ENCODE results near the gene R3HCC1L. TPM values are rescaled to one million over a fixed set of nuclear protein-coding genes. Genes with fewer than 3 reads are reported as not detected.

The R3HCC1L gene
- total and polyA plus RNA-seq, 2 donors (not counting 1 experiment from before 2014, with no cell fraction given), result 11.6 to 25.1 TPM

DNA sequence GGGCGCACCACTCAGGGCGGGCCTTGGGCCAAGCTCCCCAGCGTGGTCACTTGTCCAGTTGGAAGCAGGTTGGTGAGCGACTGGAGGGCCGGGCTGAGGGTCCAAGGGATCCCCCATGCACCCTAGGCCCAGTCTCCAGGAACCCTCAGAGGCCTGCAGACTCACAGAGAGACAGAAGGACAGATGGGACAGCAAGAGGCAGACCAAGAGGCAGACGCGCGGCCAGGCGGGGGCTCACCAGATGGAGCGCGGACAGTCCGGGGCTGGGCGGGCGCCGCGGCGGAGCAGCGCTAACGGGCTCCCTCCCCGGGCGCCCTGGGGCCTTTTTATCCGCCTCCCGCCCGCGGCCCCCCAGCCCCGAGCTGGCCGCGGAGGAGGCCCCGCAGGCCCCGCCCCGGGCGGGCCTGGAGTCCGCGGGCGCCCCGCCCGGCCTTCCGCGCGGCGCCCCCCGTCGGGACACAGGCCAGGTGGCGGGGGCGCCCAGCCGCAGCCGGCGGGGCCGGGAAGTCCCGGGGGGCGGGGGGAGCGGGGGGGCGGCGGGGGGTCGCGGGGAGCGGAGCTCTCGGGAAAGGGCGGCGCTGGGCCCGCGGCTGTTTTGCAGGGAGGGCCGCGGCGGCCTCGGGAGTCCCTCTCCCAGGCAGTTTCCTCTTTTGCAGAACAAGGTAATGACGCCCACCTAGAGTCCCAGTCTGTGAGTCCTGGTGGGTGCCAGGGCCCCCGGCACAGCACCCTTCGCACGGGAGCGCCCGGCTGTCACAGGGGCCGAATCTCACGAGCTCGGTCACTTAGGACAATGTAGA lies 133.6 kb downstream of the R3HCC1L start, which contains the start of gene LOXL4:
Gene LOXL4, minus strand, starts transcription at position 301 of the 800 bp plus-strand sequence. CDS start 5,175 bp downstream, outside the sequence.
- ChIA-PET CTCF (interaction anchor here (1.4 kb wide), 1 partner anchor 99 kb away, joined by 4 read pairs; no protein-coding TSS in a partner anchor), POLR2A (no interaction called here)
- Mint-ChIP-seq H3K9me3 (ENCODE audit: insufficient read depth) (no peaks in the 10 kb centered on the region), H3K4me1 (peaks cover 8% of the 10 kb centered on the region), H3K27me3 (peaks cover 40% of the 10 kb centered on the region), H3K27ac (no peak within 1 kb of the TSS), H3K4me3 (peak within 1 kb of the TSS; percentile 84)
- WGBS (ENCODE audit: insufficient coverage), result 7% methylated on average over 61 of the region's 75 CpGs
- DNase-seq (peak; percentile 54), ATAC-seq (ENCODE audit: low read depth) (peak; percentile 69)
- H3K27me3 ChIP-seq (replicated peaks in 1 of 4; ENCODE audit: control extremely low read depth in 1 of 4, control insufficient read depth in 3 of 4, insufficient read depth in 4 of 4, low read length in 3 of 4), result peaks cover 0 to 18% (median 6%) of the 10 kb centered on the region in 4 experiments
- no peaks in the 10 kb centered on the region for H3K79me2 ChIP-seq (ENCODE audit: control insufficient read depth, insufficient read depth, low read length)
- intact Hi-C loops (cut with micrococcal nuclease), result no loop called here
- H3K9me3 ChIP-seq (ENCODE audit: control extremely low read depth in 1 of 3, control insufficient read depth in 2 of 3, insufficient read depth in 1 of 3, low read length in 2 of 3), result no peaks in the 10 kb centered on the region
- no peaks in the 10 kb centered on the region for H3K36me3 ChIP-seq (replicated peaks in 1 of 2; ENCODE audit: control extremely low read depth in 1 of 2, control insufficient read depth in 1 of 2, extremely low read depth in 1 of 2, insufficient read depth in 2 of 2, low read length in 1 of 2)
- no peak within 1 kb of the TSS for H3K27ac ChIP-seq (ENCODE audit: low read length in 2 of 2)
- peaks cover 5 to 11% of the 10 kb centered on the region in 2 donors for H3K4me1 ChIP-seq (ENCODE audit: control insufficient read depth in 2 of 2, insufficient read depth in 2 of 2, low read length in 2 of 2)
- H3K4me3 ChIP-seq (ENCODE audit: control extremely low read depth in 1 of 5, extremely low read depth in 1 of 5, insufficient read depth in 1 of 5, low read depth in 2 of 5, low read length in 4 of 5), result peak within 1 kb of the TSS in 4 of 5 experiments; percentile 51 to 69 (median 56)
- peak within 1 kb of the TSS; percentile 88 for H3K4me2 ChIP-seq (replicated peaks; ENCODE audit: low read depth, low read length, poor library complexity, severe bottlenecking)
- H3K9ac ChIP-seq (ENCODE audit: low read length), result peak within 1 kb of the TSS; percentile 70
- no peaks in the 10 kb centered on the region for H4K20me1 ChIP-seq (ENCODE audit: control insufficient read depth, insufficient read depth, low read length, poor library complexity, severe bottlenecking)
- H2AFZ ChIP-seq (ENCODE audit: insufficient read depth, low read depth, low read length, poor library complexity, severe bottlenecking), result peak within 1 kb of the TSS; percentile 62
- TF ChIP-seq CTCF (IDR thresholded peaks at IDR 0.05), result no peak
- TF ChIP-seq EZH2 (IDR thresholded peaks at IDR 0.05; ENCODE audit: borderline replicate concordance, insufficient read depth, low read depth, low read length, poor library complexity, severe bottlenecking), result no peak
